IPS DF 4.7 (cell line): Measurements from ENCODE around the gene KHK.
A peak's percentile ranks its signal among the peaks of the same experiment; 100 is the strongest.

Experiments
- DNase-seq: peaks from one replicate; pipeline ENCODE4 v3.0.0-alpha.2; 2013; ENCODE audit warnings: low spot score; ENCODE audit errors: extremely low read depth

KHK gene

DNA sequence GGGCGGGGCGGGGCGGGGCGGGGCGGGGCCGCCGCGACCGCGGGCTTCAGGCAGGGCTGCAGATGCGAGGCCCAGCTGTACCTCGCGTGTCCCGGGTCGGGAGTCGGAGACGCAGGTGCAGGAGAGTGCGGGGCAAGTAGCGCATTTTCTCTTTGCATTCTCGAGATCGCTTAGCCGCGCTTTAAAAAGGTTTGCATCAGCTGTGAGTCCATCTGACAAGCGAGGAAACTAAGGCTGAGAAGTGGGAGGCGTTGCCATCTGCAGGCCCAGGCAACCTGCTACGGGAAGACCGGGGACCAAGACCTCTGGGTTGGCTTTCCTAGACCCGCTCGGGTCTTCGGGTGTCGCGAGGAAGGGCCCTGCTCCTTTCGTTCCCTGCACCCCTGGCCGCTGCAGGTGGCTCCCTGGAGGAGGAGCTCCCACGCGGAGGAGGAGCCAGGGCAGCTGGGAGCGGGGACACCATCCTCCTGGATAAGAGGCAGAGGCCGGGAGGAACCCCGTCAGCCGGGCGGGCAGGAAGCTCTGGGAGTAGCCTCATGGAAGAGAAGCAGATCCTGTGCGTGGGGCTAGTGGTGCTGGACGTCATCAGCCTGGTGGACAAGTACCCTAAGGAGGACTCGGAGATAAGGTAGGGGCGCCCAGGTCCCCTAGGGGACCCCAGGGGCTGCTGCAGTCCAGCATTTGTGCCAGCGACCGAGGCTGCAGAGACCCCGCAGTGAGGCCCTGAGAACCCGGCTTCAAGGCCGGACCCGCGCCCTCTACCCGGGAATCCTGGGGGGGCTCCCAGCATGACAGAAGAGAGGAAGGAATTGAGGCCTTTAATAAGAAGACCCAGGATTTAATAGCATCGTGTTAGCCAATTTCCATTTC, at the start of gene KHK:
TSS of gene KHK (plus strand) at position 49 of the 870 bp plus-strand sequence. CDS start at position 537, 488 bp downstream.
- DNase-seq = no peak

- no peak for DNase-seq
Measured at GRCh38 chr2:27038012-27038411, 48.6 kb upstream of the KHK start.

DNA sequence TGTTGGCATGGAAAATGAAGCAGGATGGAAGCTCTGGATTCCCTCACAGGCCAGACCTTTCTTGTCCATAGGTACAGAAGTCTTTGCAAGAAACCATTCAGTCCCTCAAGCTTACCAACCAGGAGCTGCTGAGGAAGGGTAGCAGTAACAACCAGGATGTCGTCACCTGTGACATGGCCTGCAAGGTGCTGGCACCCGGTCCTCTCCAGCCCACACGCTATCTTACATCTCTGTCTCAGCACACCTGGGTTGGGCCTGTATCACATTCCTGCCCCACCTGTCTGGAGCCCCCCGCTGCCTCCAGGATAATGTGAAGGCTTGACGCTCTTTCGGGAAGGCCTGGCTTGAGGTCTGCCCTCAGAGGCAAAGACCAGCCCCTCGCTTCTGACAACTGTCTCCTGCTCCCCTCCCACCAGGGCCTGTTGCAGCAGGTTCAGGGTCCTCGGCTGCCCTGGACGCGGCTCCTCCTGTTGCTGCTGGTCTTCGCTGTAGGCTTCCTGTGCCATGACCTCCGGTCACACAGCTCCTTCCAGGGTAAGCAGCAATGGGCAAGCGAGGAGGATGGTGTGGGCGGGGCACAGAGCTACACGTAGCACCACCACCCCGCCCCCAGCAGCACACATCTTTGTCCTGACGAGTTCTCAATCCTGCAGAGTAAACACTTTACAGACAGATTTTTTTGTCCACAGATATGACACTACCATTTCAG, 47.8 kb upstream of the KHK start:
- no peak for DNase-seq

DNA sequence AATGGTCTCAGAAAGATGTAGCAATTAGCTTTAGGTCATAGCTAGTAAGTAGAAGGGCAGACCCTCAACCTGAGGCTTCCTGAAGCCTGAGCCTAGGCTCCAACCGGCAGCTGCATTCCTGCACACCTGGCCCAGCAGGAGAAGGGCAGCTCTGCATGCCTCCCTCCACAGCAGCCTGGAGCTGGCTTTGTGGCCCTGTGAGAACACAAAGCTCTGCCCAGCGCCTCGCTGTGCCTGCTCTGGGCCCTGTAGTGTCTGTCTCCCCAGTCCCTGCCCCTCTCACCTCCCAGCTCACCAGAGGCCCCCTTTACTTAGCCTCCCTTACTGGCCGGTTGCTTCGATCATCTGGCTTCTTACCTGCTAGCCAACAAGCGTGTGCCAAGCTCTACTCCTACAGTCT, 47.1 kb upstream of the KHK start:
- no peak for DNase-seq

GRCh38 chr2:27039871-27040270, 46.7 kb upstream of the KHK start:
- DNase-seq = no peak

- DNase-seq = no peak
Measured at GRCh38 chr2:27040282-27040681, 46.3 kb upstream of the KHK start.

GRCh38 chr2:27041752-27042151, 44.8 kb upstream of the KHK start:
- no peak for DNase-seq

DNA sequence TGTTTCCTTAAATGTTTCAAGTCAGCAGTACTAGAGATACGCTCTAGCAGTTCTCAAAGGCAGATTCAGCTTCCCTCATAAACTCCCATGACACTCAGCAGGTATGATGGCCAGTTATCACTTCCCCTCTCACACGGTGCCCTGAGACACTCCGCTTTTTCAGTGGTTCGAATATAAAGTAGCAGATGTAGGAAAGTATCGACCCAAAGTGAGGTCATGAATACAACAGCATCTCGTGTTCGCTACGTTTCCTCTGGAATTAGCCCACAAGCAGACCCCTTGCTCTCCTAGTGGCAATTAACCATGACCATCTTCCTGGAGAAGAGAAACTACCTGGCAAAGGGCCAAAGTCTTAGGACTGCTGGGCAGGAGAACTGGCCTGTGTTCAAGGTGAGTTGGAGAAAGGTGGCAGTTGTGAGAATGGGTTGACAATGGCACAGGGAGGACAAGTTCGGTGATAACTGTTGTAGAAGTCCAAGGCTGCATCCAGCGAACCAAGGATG, 44.4 kb upstream of the KHK start:
- no peak for DNase-seq

DNA sequence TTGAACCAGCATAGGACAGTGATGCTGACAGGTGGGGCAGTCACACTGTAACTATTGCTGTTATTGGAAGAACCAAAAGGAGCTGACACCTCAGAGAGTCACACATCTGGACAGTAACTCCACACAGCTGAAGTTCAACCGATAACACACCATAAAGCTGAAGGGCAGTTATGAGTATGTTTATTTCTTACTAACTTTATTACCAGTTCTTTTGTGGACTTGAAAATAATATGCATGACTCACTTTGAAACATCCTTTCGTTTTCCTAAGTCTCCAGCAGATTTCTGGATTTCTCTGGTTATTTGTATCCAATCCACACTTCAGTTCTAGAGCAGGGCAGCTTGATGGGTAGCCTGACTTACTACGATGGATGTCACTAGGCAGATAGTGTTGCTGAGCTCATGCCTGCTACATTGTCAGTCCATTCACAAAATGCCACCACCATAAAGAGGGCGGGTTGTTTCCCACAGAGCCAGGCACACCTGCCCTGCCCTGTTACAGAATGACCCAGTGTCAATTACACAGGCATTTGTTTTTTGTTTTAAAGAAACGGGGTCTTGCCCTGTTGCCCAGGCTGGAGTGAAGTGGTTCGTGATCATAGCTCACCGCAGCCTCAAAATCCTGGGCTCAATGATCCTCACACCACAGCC, 43.5 kb upstream of the KHK start:
- no peak for DNase-seq

- no peak for DNase-seq
Measured at GRCh38 chr2:27049422-27050280, 36.9 kb upstream of the KHK start.

DNA sequence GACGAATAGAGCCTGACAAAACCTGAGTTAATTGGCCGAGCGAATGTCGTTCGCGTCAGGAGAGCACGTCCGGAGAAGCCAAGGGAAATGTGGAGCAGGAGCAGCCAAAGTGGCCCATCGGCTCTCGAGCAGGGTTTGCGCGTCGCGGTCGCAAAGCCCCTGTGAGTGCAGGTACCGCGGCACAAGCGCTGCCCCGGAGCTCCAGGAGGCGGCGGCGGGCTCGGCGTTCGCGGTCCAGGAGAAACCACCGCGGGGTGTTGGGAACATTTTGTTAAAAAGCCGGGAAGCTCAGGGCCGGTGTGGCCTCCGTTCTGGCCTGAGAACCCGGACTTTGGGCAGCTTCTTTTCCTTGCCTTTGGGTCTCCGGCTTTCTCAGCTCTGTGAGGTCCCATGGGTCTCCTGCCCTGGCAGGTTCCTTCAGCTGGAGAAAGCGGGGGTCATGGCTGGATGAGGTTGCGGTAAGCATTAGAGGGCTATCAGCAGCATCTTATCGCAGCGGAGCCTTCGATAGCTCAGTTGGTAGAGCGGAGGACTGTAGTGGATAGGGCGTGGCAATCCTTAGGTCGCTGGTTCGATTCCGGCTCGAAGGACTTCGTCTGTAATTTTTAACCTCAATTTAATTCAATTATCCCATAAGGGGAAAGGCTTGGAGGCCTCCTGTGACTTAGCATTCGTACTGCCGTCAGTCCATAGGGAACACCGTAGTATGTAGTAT, 36.1 kb upstream of the KHK start:
- DNase-seq = peak; percentile 78

- DNase-seq = peak; percentile 87
Measured at GRCh38 chr2:27050996-27051901, 35.3 kb upstream of the KHK start, which contains the start of gene AGBL5. Gene AGBL5 (plus strand): TSS chr2:27051668. CDS start chr2:27052959, 1,291 bp downstream.

DNA sequence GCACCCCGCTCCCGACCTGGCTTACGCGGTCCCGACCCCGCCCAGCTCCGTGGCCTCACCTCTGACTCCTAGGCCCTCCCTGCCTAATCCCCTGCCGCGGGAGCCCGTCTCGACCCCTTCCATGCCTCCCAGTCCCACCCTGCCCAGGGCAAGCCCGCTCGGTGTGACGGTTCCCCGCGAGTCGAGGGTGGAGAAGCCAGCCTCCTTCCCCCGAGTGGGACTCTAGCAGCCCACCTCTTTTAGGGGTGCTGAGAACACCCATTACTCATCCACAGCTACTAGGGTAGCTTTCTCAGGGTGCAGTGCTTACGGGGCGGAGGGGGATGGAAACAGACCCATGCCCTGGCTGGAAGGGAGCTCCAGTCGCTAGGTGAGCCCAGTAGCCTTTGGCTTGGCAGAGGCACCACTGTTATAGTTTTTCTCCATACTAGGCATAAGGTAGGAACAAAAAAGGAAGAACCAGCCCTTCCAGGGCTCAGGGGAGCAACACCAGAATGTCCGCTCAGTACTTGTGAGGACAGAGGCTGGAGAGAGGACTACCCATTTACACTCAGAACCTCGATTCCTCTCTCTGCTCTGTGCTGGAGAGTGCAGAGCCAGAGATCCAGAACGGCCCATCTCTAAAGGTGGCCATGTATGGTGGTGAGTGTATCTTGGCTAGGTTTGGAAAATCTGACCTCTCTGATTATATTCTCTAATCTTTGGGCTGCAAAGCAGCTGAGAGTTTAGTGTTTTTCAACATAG, 34.5 kb upstream of the KHK start:
- DNase-seq = no peak

- DNase-seq = no peak
Measured at GRCh38 chr2:27053321-27053720, 33.3 kb upstream of the KHK start.

GRCh38 chr2:27053776-27054175, 32.8 kb upstream of the KHK start:
- no peak for DNase-seq

- no peak for DNase-seq
Measured at GRCh38 chr2:27054721-27055120, 31.9 kb upstream of the KHK start.

GRCh38 chr2:27057184-27057583, 29.4 kb upstream of the KHK start:
- no peak for DNase-seq

DNA sequence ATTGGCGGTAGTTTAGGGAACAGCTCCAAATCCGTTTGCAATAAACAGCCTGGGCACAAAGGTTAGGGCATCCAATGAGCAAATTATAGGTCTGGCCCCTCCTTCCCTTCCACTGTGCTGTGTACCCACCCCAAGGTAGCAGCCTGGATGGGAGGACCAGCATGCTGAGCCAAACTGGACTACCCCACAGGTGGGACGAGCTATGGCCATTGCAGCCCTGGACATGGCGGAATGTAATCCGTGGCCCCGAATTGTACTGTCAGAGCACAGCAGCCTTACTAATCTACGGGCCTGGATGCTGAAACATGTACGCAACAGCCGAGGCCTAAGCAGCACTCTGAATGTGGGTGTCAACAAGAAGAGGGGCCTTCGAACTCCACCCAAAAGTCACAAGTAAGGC, 28.4 kb upstream of the KHK start:
- DNase-seq = no peak
